Endothelial cell of umbilical vein (primary cell): Measurements from ENCODE around the gene NR1I3. TPM values are rescaled to one million over a fixed set of nuclear protein-coding genes. Genes with fewer than 3 reads are reported as not detected.

ENCODE experiments used
- BruUV-seq: library from RNA; stranded (reverse); fragments of 400-500 nt; replicated peaks from 2 replicates; lab custom pipeline; 2021; lab: Mats Ljungman, UMichigan
- CTCF ChIA-PET: fragments of 300-600, 350-600 bp; sonication (Branson Sonifier 250); formaldehyde crosslinking; loops from one replicate; lab custom pipeline; 2021; ENCODE audit warnings: antibody characterized with exemption, inconsistent platforms; lab: Charles Lee
- POLR2A ChIA-PET: fragments of 300-600, 350-600 bp; sonication (Branson Sonifier 250); formaldehyde crosslinking; loops from one replicate; lab custom pipeline; 2021; ENCODE audit warnings: antibody characterized with exemption, inconsistent platforms; lab: Charles Lee
- DNase-seq: peaks from one replicate; pipeline ENCODE4 v3.0.0-alpha.2; 2011; ENCODE audit warnings: low read depth, low spot score
- FAIRE-seq: peaks from 2 replicates; lab custom pipeline; 2011; peaks lifted over from hg19 to GRCh38; lab: Jason Lieb, UNC
- H2AFZ ChIP-seq: 2 replicates; pipeline ENCODE4 v1.6.0; 2012; ENCODE audit warnings: low read depth, low read length, control low read depth, inconsistent platforms
- H3K27ac ChIP-seq: 2 replicates; pipeline ENCODE4 v1.5.1; 2011; ENCODE audit warnings: low read depth, mild to moderate bottlenecking, control low read depth, low read length, moderate library complexity; ENCODE audit not compliant: insufficient read depth
- H3K27me3 ChIP-seq, 2 experiments: 2 replicates each; pipeline versions ENCODE4 v1.6.0 to v1.6.1; 2011; ENCODE audit warnings: low read length in 2 of 2, mixed read lengths in 1 of 2; ENCODE audit not compliant: control insufficient read depth in 2 of 2, insufficient read depth in 2 of 2
- H3K36me3 ChIP-seq, 2 experiments: 2 replicates in 1 of 2; 3 replicates in 1 of 2; pipeline ENCODE4 v1.5.1; 2011; ENCODE audit warnings: low read length in 2 of 2, mild to moderate bottlenecking in 1 of 2, moderate library complexity in 1 of 2; ENCODE audit not compliant: control insufficient read depth in 2 of 2, insufficient read depth in 2 of 2; ENCODE audit errors: extremely low read depth in 1 of 2
- H3K4me1 ChIP-seq: 3 replicates; pipeline ENCODE4 v1.5.1; 2011; ENCODE audit warnings: mild to moderate bottlenecking, low read length; ENCODE audit not compliant: control insufficient read depth, insufficient read depth; ENCODE audit errors: extremely low read depth
- H3K4me2 ChIP-seq: 2 replicates; pipeline ENCODE4 v1.6.1; 2011; ENCODE audit warnings: low read length, control low read depth, mixed read lengths; ENCODE audit not compliant: insufficient read depth
- H3K4me3 ChIP-seq, 3 experiments: fragments of 200-600 bp in 1 of 3; sonication (generic), shearing (Covaris generic) in 1 of 3; replicated peaks in 1 of 3; 2 replicates each; pipeline ENCODE4 v1.5.1; 2011 to 2016; ENCODE audit warnings: control low read depth in 3 of 3, low read length in 3 of 3, mild to moderate bottlenecking in 2 of 3, inconsistent platforms in 1 of 3, low read depth in 1 of 3, moderate library complexity in 1 of 3; ENCODE audit not compliant: insufficient read depth in 1 of 3
- H3K79me2 ChIP-seq: 2 replicates; pipeline ENCODE4 v1.6.0; 2012; ENCODE audit warnings: low read length, inconsistent platforms; ENCODE audit not compliant: control insufficient read depth, insufficient read depth
- H3K9ac ChIP-seq: replicated peaks from 2 replicates; pipeline ENCODE3; 2011; ENCODE audit warnings: low read length, control low read depth; ENCODE audit not compliant: insufficient read depth; ENCODE audit errors: extremely low read depth
- H3K9me1 ChIP-seq: replicated peaks from 3 replicates; pipeline ENCODE4 v1.6.0; 2011; ENCODE audit warnings: mild to moderate bottlenecking, low read length; ENCODE audit not compliant: control insufficient read depth, insufficient read depth; ENCODE audit errors: extremely low read depth
- H3K9me3 ChIP-seq: replicated peaks from 2 replicates; pipeline ENCODE4 v1.5.1; 2012; ENCODE audit warnings: low read length, inconsistent platforms; ENCODE audit not compliant: control insufficient read depth, insufficient read depth
- H4K20me1 ChIP-seq: replicated peaks from 2 replicates; pipeline ENCODE3; 2011; ENCODE audit warnings: mild to moderate bottlenecking, low read length; ENCODE audit not compliant: control insufficient read depth, insufficient read depth; ENCODE audit errors: extremely low read depth
- CTCF ChIP-seq, 2 donors: IDR thresholded peaks; 1 replicate in 1 of 2; 2 replicates in 1 of 2; pipeline ENCODE4 v1.5.1; 2011; ENCODE audit warnings: low read length in 2 of 2, mild to moderate bottlenecking in 2 of 2, moderate library complexity in 2 of 2, control low read depth in 1 of 2, inconsistent platforms in 1 of 2, low read depth in 1 of 2; ENCODE audit not compliant: insufficient read depth in 1 of 2; ENCODE audit errors: extremely low read depth in 1 of 2
- EZH2 ChIP-seq: IDR thresholded peaks from 2 replicates; pipeline ENCODE4 v1.6.1; 2012; ENCODE audit warnings: borderline replicate concordance, low read depth, mild to moderate bottlenecking, moderate library complexity, low read length, inconsistent platforms; ENCODE audit not compliant: severe bottlenecking
- FOS ChIP-seq: IDR thresholded peaks from 2 replicates; pipeline ENCODE4 v1.6.1; 2011; ENCODE audit warnings: mild to moderate bottlenecking, low read length, moderate library complexity, borderline replicate concordance; ENCODE audit not compliant: insufficient read depth
- GATA2 ChIP-seq: IDR thresholded peaks from 2 replicates; pipeline ENCODE4 v1.7.0; 2011; ENCODE audit warnings: low read depth, mild to moderate bottlenecking, moderate library complexity, mixed read lengths, low read length; ENCODE audit not compliant: insufficient read length, insufficient read depth
- JUN ChIP-seq: IDR thresholded peaks from 2 replicates; pipeline ENCODE4 v1.6.1; 2011; ENCODE audit warnings: borderline replicate concordance, low read depth; ENCODE audit not compliant: insufficient read length, insufficient read depth
- MAX ChIP-seq: IDR thresholded peaks from 2 replicates; pipeline ENCODE4 v1.6.1; 2011; ENCODE audit not compliant: insufficient read depth, insufficient read length
- MYC ChIP-seq: IDR thresholded peaks from one replicate; pipeline ENCODE4 v1.6.1; 2011; ENCODE audit warnings: mild to moderate bottlenecking, low read depth, low read length
- POLR2A ChIP-seq: IDR thresholded peaks from 2 replicates; pipeline ENCODE4 v1.6.1; 2012; ENCODE audit warnings: low read depth, mild to moderate bottlenecking, control low read depth, low read length
- POLR2AphosphoS5 ChIP-seq: IDR thresholded peaks from 2 replicates; pipeline ENCODE4 v1.6.1; 2012; ENCODE audit warnings: low read depth, mild to moderate bottlenecking, control low read depth, low read length, moderate library complexity; ENCODE audit not compliant: insufficient read depth
- dilution Hi-C: fragments of 300-500 bp; cut with MboI; formaldehyde crosslinking; loops from one replicate; pipeline ENCODE4 v1.15.0; 2019; ENCODE audit warnings: low sequenced_read_pairs; ENCODE audit not compliant: extremely low pct_ligation_motif_present
- intact Hi-C: fragments of 100-400 bp; cut with micrococcal nuclease; formaldehyde crosslinking; loops from one replicate; pipeline ENCODE4 v1.10.0; 2022
- polyA plus RNA-seq, 4 experiments: library from polyadenylated mRNA; depleted of rRNA in 3 of 4; stranded (reverse) in 3 of 4; unstranded in 1 of 4; fragments of >200 nt; gene quantifications; 2 replicates each; pipeline versions ENCODE4 v1.2.1 to v1.2.3, GENCODE V29; 2011 to 2012; ENCODE audit warnings: missing spikeins in 1 of 4
- total RNA-seq: library from RNA; stranded (reverse); gene quantifications from 2 replicates; pipeline ENCODE4 v1.2.3, GENCODE V29; 2021

Gene NR1I3
- total and polyA plus RNA-seq, 2 donors (not counting 3 experiments of a cell fraction or from before 2014, with no cell fraction given) = not detected

- FAIRE-seq (no peak), DNase-seq (no peak)
- H4K20me1 ChIP-seq = no peaks in the 10 kb centered on the region
- intact Hi-C loops (no loop called here), dilution Hi-C loops (no loop called here)
- CTCF ChIA-PET = interaction anchor here (1.1 to 2.1 kb wide), 2 partner anchors 16 to 34 kb away, joined by 3 to 6 read pairs; no protein-coding TSS in a partner anchor
- H2AFZ ChIP-seq = no peak overlapping the region
- peaks cover 13 to 23% of the 10 kb centered on the region in 2 experiments for H3K27me3 ChIP-seq
- TF ChIP-seq EZH2 = no peak
- TF ChIP-seq MAX = no peak
- no peak for TF ChIP-seq GATA2
- TF ChIP-seq FOS = no peak
- no peak for TF ChIP-seq JUN
- TF ChIP-seq MYC = no peak
- no peak for TF ChIP-seq POLR2AphosphoS5
- no peak for TF ChIP-seq CTCF (IDR thresholded peaks at IDR 0.05; ENCODE audit: extremely low read depth in 1 of 2, insufficient read depth in 1 of 2, low read depth in 1 of 2, low read length in 2 of 2)
- no peak for TF ChIP-seq POLR2A
- no peaks in the 10 kb centered on the region for H3K36me3 ChIP-seq
- POLR2A ChIA-PET = no interaction called here
- no peaks in the 10 kb centered on the region for H3K9me1 ChIP-seq
- no peaks in the 10 kb centered on the region for H3K9me3 ChIP-seq
- H3K4me3 ChIP-seq = no peak overlapping the region
- H3K9ac ChIP-seq = no peak overlapping the region
- no peak overlapping the region for H3K27ac ChIP-seq
- H3K4me1 ChIP-seq = no peaks in the 10 kb centered on the region
- H3K79me2 ChIP-seq = no peaks in the 10 kb centered on the region
- BruUV-seq = no TSS peak
- H3K4me2 ChIP-seq = no peak overlapping the region
Measured at GRCh38 chr1:161274874-161275273, 36.9 kb upstream of the NR1I3 start.
